Panc1 (cell line): ENCODE data around the gene F3. TPM values are rescaled to one million over a fixed set of nuclear protein-coding genes. Genes with fewer than 3 reads are reported as not detected.

Experiments used
- ATAC-seq: fragments of 200-7000 bp; cut with Tn5 transposase; 2 replicates; pipeline ENCODE4 v1.9.1; 2020; ENCODE audit warnings: mild to moderate bottlenecking, moderate library complexity
- BruUV-seq: library from RNA; stranded (reverse); fragments of 400-500 nt; replicated peaks from 2 replicates; lab custom pipeline; 2021; lab: Mats Ljungman, UMichigan
- CTCF ChIA-PET: fragments of 300-600 bp; sonication (Branson Sonifier 250); formaldehyde crosslinking; loops from one replicate; lab custom pipeline; 2022; ENCODE audit warnings: antibody characterized with exemption; lab: Charles Lee
- POLR2A ChIA-PET: fragments of 300-600 bp; sonication (Branson Sonifier 250); formaldehyde crosslinking; loops from one replicate; lab custom pipeline; 2022; ENCODE audit warnings: antibody characterized with exemption; lab: Charles Lee
- DNase-seq: peaks from one replicate; pipeline ENCODE4 v3.0.0-alpha.2; 2010; ENCODE audit warnings: low read depth, low spot score
- H3K27ac ChIP-seq: 2 replicates; pipeline ENCODE4 v1.5.1; 2011; ENCODE audit warnings: mild to moderate bottlenecking, low read length, inconsistent platforms
- H3K27me3 ChIP-seq: fragments of 200-500 bp; sonication (Bioruptor generic); 2 replicates; pipeline ENCODE4 v1.6.0; 2014; ENCODE audit warnings: low read length, inconsistent platforms; ENCODE audit not compliant: control insufficient read depth, insufficient read depth
- H3K36me3 ChIP-seq: fragments of 200-500 bp; sonication (Bioruptor generic); 2 replicates; pipeline ENCODE4 v1.5.1; 2014; ENCODE audit warnings: inconsistent platforms, mild to moderate bottlenecking, low read length, moderate library complexity; ENCODE audit not compliant: control insufficient read depth, insufficient read depth
- H3K4me1 ChIP-seq: 2 replicates; pipeline ENCODE4 v1.5.1; 2011; ENCODE audit warnings: inconsistent platforms, mild to moderate bottlenecking, low read length, moderate library complexity; ENCODE audit not compliant: control insufficient read depth, insufficient read depth
- H3K4me3 ChIP-seq, 2 experiments: 2 replicates each; pipeline ENCODE4 v1.5.1; 2011 to 2012; ENCODE audit warnings: low read depth in 2 of 2, low read length in 2 of 2, mild to moderate bottlenecking in 2 of 2, inconsistent platforms in 1 of 2, moderate library complexity in 1 of 2
- H3K9me3 ChIP-seq: fragments of 200-500 bp; sonication (Bioruptor generic); 2 replicates; pipeline ENCODE4 v1.5.1; 2014; ENCODE audit warnings: low read depth, mild to moderate bottlenecking, inconsistent platforms, low read length, moderate library complexity; ENCODE audit not compliant: control insufficient read depth, insufficient read depth
- POLR2AphosphoS5 ChIP-seq: IDR thresholded peaks from 2 replicates; pipeline ENCODE4 v1.6.1; 2012; ENCODE audit warnings: mild to moderate bottlenecking, low read depth, low read length, moderate library complexity
- SIN3A ChIP-seq: IDR thresholded peaks from 2 replicates; pipeline ENCODE4 v1.6.1; 2012; ENCODE audit warnings: low read depth, mild to moderate bottlenecking, low read length, moderate library complexity, borderline replicate concordance; ENCODE audit not compliant: insufficient read depth
- TCF7L2 ChIP-seq: IDR thresholded peaks from 2 replicates; pipeline ENCODE4 v1.6.1; 2011; ENCODE audit warnings: mild to moderate bottlenecking, low read depth, low read length, inconsistent platforms
- in situ Hi-C: cut with HindIII; loops from 2 replicates; pipeline ENCODE4 v1.10.0; 2016; ENCODE audit warnings: low sequenced_read_pairs, low pct_unique_long_range_greater_than_20kb
- intact Hi-C: fragments of 100-400 bp; cut with micrococcal nuclease; formaldehyde crosslinking; loops from one replicate; pipeline ENCODE4 v1.10.0; 2022; ENCODE audit not compliant: unreplicated experiment
- total RNA-seq: library from RNA; stranded (reverse); gene quantifications from one replicate; pipeline ENCODE4 v1.2.1, GENCODE V29; 2021; ENCODE audit not compliant: unreplicated experiment
- TF ChIP-seq, protein P1 (sequence below): fragments of 450-650 bp; IDR thresholded peaks from 2 replicates; pipeline ENCODE4 v1.5.1; 2017; ENCODE audit warnings: mild to moderate bottlenecking
- TF ChIP-seq, protein P2 (sequence below), 2 experiments: IDR thresholded peaks; 2 replicates each; pipeline ENCODE4 v1.6.1; 2011 to 2012; ENCODE audit warnings: low read depth in 2 of 2, control low read depth in 1 of 2, low read length in 1 of 2, mild to moderate bottlenecking in 1 of 2, moderate library complexity in 1 of 2; ENCODE audit not compliant: insufficient read depth in 1 of 2

Gene F3
- total RNA-seq, 1 experiment from 2014 or later = 2.6 TPM

DNA sequence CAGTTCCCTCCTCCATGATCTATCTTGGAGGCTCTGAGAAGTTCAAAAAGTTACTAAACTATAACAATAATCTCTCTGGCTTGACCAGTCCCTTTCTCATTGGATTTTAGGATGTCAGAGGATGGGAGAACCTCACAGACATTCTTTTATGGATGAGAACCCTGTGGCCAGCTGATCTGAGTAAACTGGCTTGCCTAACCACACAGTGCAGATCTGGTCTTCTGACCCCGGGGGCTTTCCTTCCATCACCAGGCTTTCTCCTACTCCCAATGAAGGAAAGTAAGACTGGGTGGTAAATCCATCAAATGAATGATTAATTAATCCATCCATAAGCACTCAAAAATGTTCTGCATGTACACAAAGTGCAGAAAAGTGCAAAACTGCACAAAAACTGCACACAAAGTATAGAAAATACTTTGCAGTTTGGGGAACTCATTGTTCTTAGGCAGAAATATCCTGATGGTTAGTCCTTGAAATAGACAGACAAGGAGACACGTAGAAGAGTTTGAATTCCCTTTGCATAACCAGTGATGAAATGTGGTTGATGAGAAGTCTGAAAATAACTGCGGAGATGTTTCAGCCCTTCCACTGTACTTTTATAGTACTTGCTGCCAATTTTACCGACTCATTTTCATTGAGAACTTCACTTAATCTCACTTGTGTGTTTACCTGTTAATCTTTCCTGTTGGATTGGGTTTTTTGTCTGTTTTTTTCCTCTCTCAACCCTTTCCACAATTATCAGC, 2.5 kb upstream of the F3 start:
- DNase-seq = no peak
- H3K27ac ChIP-seq = no peak overlapping the region
- H3K4me3 ChIP-seq = no peak overlapping the region
- ChIA-PET CTCF (no interaction called here), POLR2A (no interaction called here)
- intact Hi-C loops = no loop called here
- in situ Hi-C loops = no loop called here
- no TSS peak for BruUV-seq
- TF ChIP-seq TCF7L2 (no peak), POLR2AphosphoS5 (no peak), SIN3A (no peak)
- TF ChIP-seq, protein P1, sequence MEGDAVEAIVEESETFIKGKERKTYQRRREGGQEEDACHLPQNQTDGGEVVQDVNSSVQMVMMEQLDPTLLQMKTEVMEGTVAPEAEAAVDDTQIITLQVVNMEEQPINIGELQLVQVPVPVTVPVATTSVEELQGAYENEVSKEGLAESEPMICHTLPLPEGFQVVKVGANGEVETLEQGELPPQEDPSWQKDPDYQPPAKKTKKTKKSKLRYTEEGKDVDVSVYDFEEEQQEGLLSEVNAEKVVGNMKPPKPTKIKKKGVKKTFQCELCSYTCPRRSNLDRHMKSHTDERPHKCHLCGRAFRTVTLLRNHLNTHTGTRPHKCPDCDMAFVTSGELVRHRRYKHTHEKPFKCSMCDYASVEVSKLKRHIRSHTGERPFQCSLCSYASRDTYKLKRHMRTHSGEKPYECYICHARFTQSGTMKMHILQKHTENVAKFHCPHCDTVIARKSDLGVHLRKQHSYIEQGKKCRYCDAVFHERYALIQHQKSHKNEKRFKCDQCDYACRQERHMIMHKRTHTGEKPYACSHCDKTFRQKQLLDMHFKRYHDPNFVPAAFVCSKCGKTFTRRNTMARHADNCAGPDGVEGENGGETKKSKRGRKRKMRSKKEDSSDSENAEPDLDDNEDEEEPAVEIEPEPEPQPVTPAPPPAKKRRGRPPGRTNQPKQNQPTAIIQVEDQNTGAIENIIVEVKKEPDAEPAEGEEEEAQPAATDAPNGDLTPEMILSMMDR = no peak
- TF ChIP-seq, protein P2, sequence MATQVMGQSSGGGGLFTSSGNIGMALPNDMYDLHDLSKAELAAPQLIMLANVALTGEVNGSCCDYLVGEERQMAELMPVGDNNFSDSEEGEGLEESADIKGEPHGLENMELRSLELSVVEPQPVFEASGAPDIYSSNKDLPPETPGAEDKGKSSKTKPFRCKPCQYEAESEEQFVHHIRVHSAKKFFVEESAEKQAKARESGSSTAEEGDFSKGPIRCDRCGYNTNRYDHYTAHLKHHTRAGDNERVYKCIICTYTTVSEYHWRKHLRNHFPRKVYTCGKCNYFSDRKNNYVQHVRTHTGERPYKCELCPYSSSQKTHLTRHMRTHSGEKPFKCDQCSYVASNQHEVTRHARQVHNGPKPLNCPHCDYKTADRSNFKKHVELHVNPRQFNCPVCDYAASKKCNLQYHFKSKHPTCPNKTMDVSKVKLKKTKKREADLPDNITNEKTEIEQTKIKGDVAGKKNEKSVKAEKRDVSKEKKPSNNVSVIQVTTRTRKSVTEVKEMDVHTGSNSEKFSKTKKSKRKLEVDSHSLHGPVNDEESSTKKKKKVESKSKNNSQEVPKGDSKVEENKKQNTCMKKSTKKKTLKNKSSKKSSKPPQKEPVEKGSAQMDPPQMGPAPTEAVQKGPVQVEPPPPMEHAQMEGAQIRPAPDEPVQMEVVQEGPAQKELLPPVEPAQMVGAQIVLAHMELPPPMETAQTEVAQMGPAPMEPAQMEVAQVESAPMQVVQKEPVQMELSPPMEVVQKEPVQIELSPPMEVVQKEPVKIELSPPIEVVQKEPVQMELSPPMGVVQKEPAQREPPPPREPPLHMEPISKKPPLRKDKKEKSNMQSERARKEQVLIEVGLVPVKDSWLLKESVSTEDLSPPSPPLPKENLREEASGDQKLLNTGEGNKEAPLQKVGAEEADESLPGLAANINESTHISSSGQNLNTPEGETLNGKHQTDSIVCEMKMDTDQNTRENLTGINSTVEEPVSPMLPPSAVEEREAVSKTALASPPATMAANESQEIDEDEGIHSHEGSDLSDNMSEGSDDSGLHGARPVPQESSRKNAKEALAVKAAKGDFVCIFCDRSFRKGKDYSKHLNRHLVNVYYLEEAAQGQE (IDR thresholded peaks at IDR 0.05; ENCODE audit: insufficient read depth in 1 of 2, low read depth in 2 of 2, low read length in 1 of 2) = no peak
- H3K36me3 ChIP-seq = no peaks in the 10 kb centered on the region; the same call in 1 of the 2 replicates
- 0 out of 2 replicates have a peak, but pooled peaks cover 4% of the 10 kb centered on the region for H3K4me1 ChIP-seq
- no peaks in the 10 kb centered on the region for H3K9me3 ChIP-seq
- no peak for ATAC-seq
- H3K27me3 ChIP-seq = peaks cover 5% of the 10 kb centered on the region; the same call in 1 of the 2 replicates

DNA sequence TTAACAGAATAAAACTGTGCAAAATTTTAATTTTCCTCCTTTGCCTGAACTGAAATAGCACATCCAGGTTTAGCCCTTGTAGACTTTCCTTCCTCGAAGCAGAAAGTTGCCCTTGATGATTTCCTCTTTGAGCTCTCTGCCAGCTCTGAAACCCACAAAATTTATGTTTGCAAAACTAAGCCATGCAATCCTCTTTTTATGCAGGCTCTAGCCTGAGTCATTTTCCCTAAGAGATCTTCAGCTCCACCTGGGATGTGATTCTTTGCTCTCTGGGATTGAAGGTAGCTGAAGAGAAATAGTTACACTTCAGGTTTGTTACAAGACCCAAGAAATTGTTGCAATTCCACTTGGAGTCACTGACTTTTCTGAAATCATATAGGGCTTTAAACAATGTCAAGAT, 1.4 kb upstream of the F3 start:
- no TSS peak for BruUV-seq
- in situ Hi-C loops = no loop called here
- ChIA-PET POLR2A (no interaction called here), CTCF (no interaction called here)
- TF ChIP-seq POLR2AphosphoS5 = no peak
- no peak for TF ChIP-seq SIN3A
- TF ChIP-seq TCF7L2 = no peak
- TF ChIP-seq, protein P2 (IDR thresholded peaks at IDR 0.05; ENCODE audit: insufficient read depth in 1 of 2, low read depth in 2 of 2, low read length in 1 of 2) = no peak
- TF ChIP-seq, protein P1 = no peak
- Histone ChIP-seq H3K27me3 (peaks cover 5% of the 10 kb centered on the region; the same call in 1 of the 2 replicates), H3K4me1 (0 out of 2 replicates have a peak, but pooled peaks cover 4% of the 10 kb centered on the region), H3K36me3 (no peaks in the 10 kb centered on the region; the same call in 1 of the 2 replicates), H3K4me3 (no peak overlapping the region; a peak in 1 of 4 replicates), H3K27ac (no peak overlapping the region), H3K9me3 (no peaks in the 10 kb centered on the region)
- ATAC-seq = no peak
- intact Hi-C loops = no loop called here
- no peak for DNase-seq
